Astrocyte of the cerebellum (primary cell): ENCODE data around the gene SIDT1.

Experiments
- DNase-seq: peaks from one replicate; pipeline ENCODE4 v3.0.0-alpha.2; 2011; ENCODE audit warnings: low read depth
- H3K4me3 ChIP-seq: 2 replicates; pipeline ENCODE4 v1.5.1; 2011; ENCODE audit warnings: mild to moderate bottlenecking, low read depth, low read length, moderate library complexity
- CTCF ChIP-seq: IDR thresholded peaks from 2 replicates; pipeline ENCODE4 v1.5.1; 2012; ENCODE audit warnings: low read length, low read depth, moderate library complexity, mild to moderate bottlenecking; ENCODE audit errors: missing control alignments
- in situ Hi-C: cut with HindIII; loops from 2 replicates; pipeline ENCODE4 v1.10.0; 2017; ENCODE audit warnings: low sequenced_read_pairs

SIDT1 gene

GRCh38 chr3:113648524-113648923 is 116.2 kb downstream of the SIDT1 start:
- no peak overlapping the region for H3K4me3 ChIP-seq
- TF ChIP-seq CTCF: no peak
- in situ Hi-C loops: no loop called here
- no peak for DNase-seq

- DNase-seq: no peak
- in situ Hi-C loops: no loop called here
- TF ChIP-seq CTCF: no peak
- H3K4me3 ChIP-seq: no peak overlapping the region
These were observed 117.0 kb downstream of the SIDT1 start for GRCh38 chr3:113649174-113649845.

GRCh38 chr3:113654310-113654709 is 122.0 kb downstream of the SIDT1 start:
- in situ Hi-C loops: no loop called here
- H3K4me3 ChIP-seq: no peak overlapping the region
- DNase-seq: no peak
- TF ChIP-seq CTCF: no peak

GRCh38 chr3:113654851-113655250 is 122.5 kb downstream of the SIDT1 start:
- no peak for TF ChIP-seq CTCF
- H3K4me3 ChIP-seq: no peak overlapping the region
- DNase-seq: no peak
- in situ Hi-C loops: no loop called here

GRCh38 chr3:113658107-113658506 is 125.8 kb downstream of the SIDT1 start:
- TF ChIP-seq CTCF: no peak
- H3K4me3 ChIP-seq: no peak overlapping the region
- no peak for DNase-seq
- in situ Hi-C loops: no loop called here

GRCh38 chr3:113659101-113659541 is 126.8 kb downstream of the SIDT1 start:
- TF ChIP-seq CTCF: no peak
- in situ Hi-C loops: no loop called here
- DNase-seq: no peak
- H3K4me3 ChIP-seq: no peak overlapping the region
